GM23338 (cell line): ENCODE results near the gene RNF5. TPM values are rescaled to one million over a fixed set of nuclear protein-coding genes. Genes with fewer than 3 reads are reported as not detected.

ENCODE experiments used
- ATAC-seq: fragments of 200-7000 bp; cut with Tn5 transposase; 3 replicates; pipeline ENCODE4 v1.9.1; 2020
- DNase-seq: peaks from one replicate; pipeline ENCODE4 v3.0.0-alpha.2; 2015; ENCODE audit warnings: low spot score
- H2AFZ ChIP-seq: fragments of 200-600 bp; sonication (generic); 2 replicates; pipeline ENCODE4 v1.8.0; 2016; ENCODE audit warnings: antibody characterized with exemption, mild to moderate bottlenecking, moderate library complexity
- H3F3A ChIP-seq: fragments of 200-600 bp; sonication (generic); replicated peaks from 2 replicates; pipeline ENCODE4 v1.8.0; 2017; ENCODE audit warnings: antibody characterized with exemption, mixed run types, low read depth
- H3K27ac ChIP-seq: fragments of 200-600 bp; sonication (generic); 2 replicates; pipeline ENCODE4 v1.6.1; 2016; ENCODE audit warnings: low read depth
- H3K27me3 ChIP-seq: fragments of 200-600 bp; sonication (generic); 2 replicates; pipeline ENCODE4 v1.8.0; 2016; ENCODE audit warnings: mild to moderate bottlenecking, mixed run types, moderate library complexity; ENCODE audit not compliant: insufficient read depth
- H3K36me3 ChIP-seq: fragments of 200-600 bp; sonication (generic); 2 replicates; pipeline ENCODE4 v1.8.0; 2016; ENCODE audit warnings: mild to moderate bottlenecking; ENCODE audit not compliant: insufficient read depth
- H3K4me1 ChIP-seq: fragments of 200-600 bp; sonication (generic); 2 replicates; pipeline ENCODE4 v1.8.0; 2016; ENCODE audit warnings: mild to moderate bottlenecking, moderate library complexity; ENCODE audit not compliant: insufficient read depth
- H3K4me2 ChIP-seq: fragments of 200-600 bp; sonication (generic); 2 replicates; pipeline ENCODE4 v1.7.1; 2017; ENCODE audit warnings: mixed run types
- H3K4me3 ChIP-seq: fragments of 200-600 bp; sonication (generic); 2 replicates; pipeline ENCODE4 v1.6.1; 2016; ENCODE audit warnings: mixed run types
- H3K79me2 ChIP-seq: fragments of 200-600 bp; sonication (generic); replicated peaks from 2 replicates; pipeline ENCODE4 v1.8.0; 2017; ENCODE audit warnings: mild to moderate bottlenecking; ENCODE audit not compliant: insufficient read depth
- H3K9me2 ChIP-seq: fragments of 200-600 bp; sonication (generic); 2 replicates; pipeline ENCODE4 v1.8.0; 2017; ENCODE audit not compliant: insufficient read depth
- H4K20me1 ChIP-seq: fragments of 200-600 bp; sonication (generic); replicated peaks from 2 replicates; pipeline ENCODE4 v1.8.0; 2017; ENCODE audit warnings: mild to moderate bottlenecking; ENCODE audit not compliant: insufficient read depth
- H3K27ac Mint-ChIP-seq: 2 replicates; pipeline ENCODE4 v1.8.0; 2020; ENCODE audit warnings: inconsistent platforms, mild to moderate bottlenecking, moderate library complexity, mixed read lengths
- H3K27me3 Mint-ChIP-seq: 3 replicates; pipeline ENCODE4 v1.8.0; 2022; ENCODE audit warnings: low read depth, mild to moderate bottlenecking, moderate library complexity, mixed read lengths, inconsistent platforms; ENCODE audit not compliant: insufficient read depth, poor library complexity
- H3K36me3 Mint-ChIP-seq: 3 replicates; pipeline ENCODE4 v1.8.0; 2021; ENCODE audit warnings: low read depth, mild to moderate bottlenecking, inconsistent platforms, moderate library complexity, mixed read lengths
- H3K4me1 Mint-ChIP-seq: 3 replicates; pipeline ENCODE4 v1.8.0; 2020; ENCODE audit warnings: mild to moderate bottlenecking, inconsistent platforms, mixed read lengths
- H3K4me3 Mint-ChIP-seq: 3 replicates; pipeline ENCODE4 v1.8.0; 2021; ENCODE audit warnings: moderate library complexity, mild to moderate bottlenecking, inconsistent platforms, mixed read lengths
- H3K9me3 Mint-ChIP-seq: 3 replicates; pipeline ENCODE4 v1.8.0; 2020; ENCODE audit warnings: moderate library complexity, mild to moderate bottlenecking, inconsistent platforms, mixed read lengths
- CREB1 ChIP-seq: fragments of 250-450 bp; sonication (Bioruptor Pico); IDR thresholded peaks from 2 replicates; pipeline ENCODE4 v1.5.0; 2020; ENCODE audit warnings: low read depth, mild to moderate bottlenecking, moderate library complexity
- EZH2 ChIP-seq: fragments of 200-600 bp; sonication (generic); IDR thresholded peaks from one replicate; pipeline ENCODE4 v1.8.0; 2017; ENCODE audit warnings: antibody characterized with exemption, mild to moderate bottlenecking, low read depth; ENCODE audit not compliant: unreplicated experiment
- EZH2phosphoT487 ChIP-seq: fragments of 200-600 bp; sonication (generic); IDR thresholded peaks from one replicate; pipeline ENCODE4 v1.8.1; 2018; ENCODE audit warnings: antibody characterized with exemption; ENCODE audit not compliant: unreplicated experiment
- JUNB ChIP-seq: IDR thresholded peaks from one replicate; pipeline ENCODE4 v1.6.1; 2016; ENCODE audit warnings: antibody characterized with exemption; ENCODE audit not compliant: unreplicated experiment
- NANOG ChIP-seq: IDR thresholded peaks from 2 replicates; pipeline ENCODE4 v1.6.1; 2016; ENCODE audit warnings: antibody characterized with exemption, borderline replicate concordance
- POLR2AphosphoS5 ChIP-seq: IDR thresholded peaks from 2 replicates; pipeline ENCODE4 v1.6.1; 2016; ENCODE audit warnings: antibody characterized with exemption, low read depth
- REST ChIP-seq: IDR thresholded peaks from one replicate; pipeline ENCODE4 v1.6.1; 2018; ENCODE audit warnings: antibody characterized with exemption; ENCODE audit not compliant: unreplicated experiment
- STAT1 ChIP-seq: IDR thresholded peaks from one replicate; pipeline ENCODE4 v1.6.1; 2016; ENCODE audit warnings: antibody characterized with exemption; ENCODE audit not compliant: unreplicated experiment
- ZNF331 ChIP-seq: fragments of 250-450 bp; sonication (Bioruptor Pico); IDR thresholded peaks from 2 replicates; pipeline ENCODE4 v1.5.0; 2020; ENCODE audit warnings: low read depth, mild to moderate bottlenecking, moderate library complexity
- polyA plus RNA-seq: library from polyadenylated mRNA; unstranded; fragments of >200 nt; fragmentation: Nextera tagmentation; extraction: Ambion mirVana; gene quantifications from 2 replicates; pipeline ENCODE4 v1.2.1, GENCODE V29; 2016
- total RNA-seq: library from RNA; depleted of rRNA; stranded (reverse); fragments of >200 nt; shearing (Covaris generic); gene quantifications from 2 replicates; pipeline ENCODE4 v1.2.3, GENCODE V29; 2014
- TF ChIP-seq, protein P1 (sequence below): fragments of 250-450 bp; sonication (Bioruptor Pico); IDR thresholded peaks from 2 replicates; pipeline ENCODE4 v1.5.0; 2020; ENCODE audit warnings: mild to moderate bottlenecking, moderate library complexity

RNF5 gene
- total and polyA plus RNA-seq, 2 experiments from 2014 or later: 119 to 164 TPM

DNA sequence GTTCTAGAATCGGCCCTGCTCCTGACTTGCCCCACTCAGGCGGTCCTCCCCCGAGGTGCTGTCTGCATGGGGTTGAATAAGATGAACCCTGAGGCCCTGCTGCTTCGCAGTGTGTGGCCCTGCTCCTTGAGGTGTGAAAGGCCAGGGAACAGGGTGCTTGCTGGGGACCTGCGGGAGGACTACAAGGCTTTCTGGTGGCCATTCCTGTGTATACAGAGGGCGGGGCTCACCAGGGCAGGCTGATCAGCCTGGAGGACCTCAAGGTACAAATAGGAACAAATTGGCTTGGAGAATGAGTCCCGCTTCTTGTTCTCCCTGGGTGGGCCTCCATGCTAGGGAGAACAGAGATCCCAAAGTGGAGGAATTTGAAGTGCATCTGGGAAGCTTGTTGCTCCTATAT lies 40.0 kb downstream of the RNF5 start:
- H3K4me2 ChIP-seq: no peak overlapping the region
- Mint-ChIP-seq H3K9me3 (no peaks in the 10 kb centered on the region; the same call in 2 of the 3 replicates), H3K36me3 (no peaks in the 10 kb centered on the region), H3K27ac (no peak overlapping the region), H3K27me3 (peaks cover 13% of the 10 kb centered on the region), H3K4me3 (no peak overlapping the region), H3K4me1 (no peaks in the 10 kb centered on the region)
- DNase-seq (no peak), ATAC-seq (no peak)
- TF ChIP-seq ZNF331 (CRISPR knock-in tag): no peak
- TF ChIP-seq POLR2AphosphoS5: no peak
- no peak for TF ChIP-seq NANOG
- no peak for TF ChIP-seq EZH2phosphoT487
- TF ChIP-seq REST: no peak
- TF ChIP-seq CREB1 (CRISPR knock-in tag): no peak
- no peak for TF ChIP-seq STAT1
- H3K9me2 ChIP-seq: 0 out of 2 replicates have a peak, but pooled peaks cover 3% of the 10 kb centered on the region
- H2AFZ ChIP-seq: no peak overlapping the region
- no peaks in the 10 kb centered on the region for H4K20me1 ChIP-seq
- H3K27ac ChIP-seq: no peak overlapping the region
- no peaks in the 10 kb centered on the region for H3K27me3 ChIP-seq
- no peak overlapping the region for H3K4me3 ChIP-seq
- H3K4me1 ChIP-seq: no peaks in the 10 kb centered on the region
- no peaks in the 10 kb centered on the region for H3K79me2 ChIP-seq
- no peaks in the 10 kb centered on the region for H3F3A ChIP-seq
- H3K36me3 ChIP-seq: no peaks in the 10 kb centered on the region

- Histone ChIP-seq H3K27me3 (no peaks in the 10 kb centered on the region), H4K20me1 (no peaks in the 10 kb centered on the region), H3K79me2 (no peaks in the 10 kb centered on the region), H3K36me3 (no peaks in the 10 kb centered on the region), H3F3A (no peaks in the 10 kb centered on the region), H3K4me2 (no peak overlapping the region), H3K4me3 (no peak overlapping the region), H3K9me2 (0 out of 2 replicates have a peak, but pooled peaks cover 3% of the 10 kb centered on the region), H2AFZ (no peak overlapping the region), H3K27ac (no peak overlapping the region), H3K4me1 (no peaks in the 10 kb centered on the region)
- ATAC-seq (no peak), DNase-seq (no peak)
- Mint-ChIP-seq H3K27me3 (peaks cover 13% of the 10 kb centered on the region), H3K36me3 (no peaks in the 10 kb centered on the region), H3K4me3 (no peak overlapping the region), H3K4me1 (peaks cover 12% of the 10 kb centered on the region; the same call in 2 of the 3 replicates), H3K9me3 (no peaks in the 10 kb centered on the region; the same call in 2 of the 3 replicates), H3K27ac (no peak overlapping the region)
- no peak for TF ChIP-seq JUNB
- TF ChIP-seq ZNF331 (CRISPR knock-in tag): no peak
- no peak for TF ChIP-seq NANOG
- TF ChIP-seq, protein P1, sequence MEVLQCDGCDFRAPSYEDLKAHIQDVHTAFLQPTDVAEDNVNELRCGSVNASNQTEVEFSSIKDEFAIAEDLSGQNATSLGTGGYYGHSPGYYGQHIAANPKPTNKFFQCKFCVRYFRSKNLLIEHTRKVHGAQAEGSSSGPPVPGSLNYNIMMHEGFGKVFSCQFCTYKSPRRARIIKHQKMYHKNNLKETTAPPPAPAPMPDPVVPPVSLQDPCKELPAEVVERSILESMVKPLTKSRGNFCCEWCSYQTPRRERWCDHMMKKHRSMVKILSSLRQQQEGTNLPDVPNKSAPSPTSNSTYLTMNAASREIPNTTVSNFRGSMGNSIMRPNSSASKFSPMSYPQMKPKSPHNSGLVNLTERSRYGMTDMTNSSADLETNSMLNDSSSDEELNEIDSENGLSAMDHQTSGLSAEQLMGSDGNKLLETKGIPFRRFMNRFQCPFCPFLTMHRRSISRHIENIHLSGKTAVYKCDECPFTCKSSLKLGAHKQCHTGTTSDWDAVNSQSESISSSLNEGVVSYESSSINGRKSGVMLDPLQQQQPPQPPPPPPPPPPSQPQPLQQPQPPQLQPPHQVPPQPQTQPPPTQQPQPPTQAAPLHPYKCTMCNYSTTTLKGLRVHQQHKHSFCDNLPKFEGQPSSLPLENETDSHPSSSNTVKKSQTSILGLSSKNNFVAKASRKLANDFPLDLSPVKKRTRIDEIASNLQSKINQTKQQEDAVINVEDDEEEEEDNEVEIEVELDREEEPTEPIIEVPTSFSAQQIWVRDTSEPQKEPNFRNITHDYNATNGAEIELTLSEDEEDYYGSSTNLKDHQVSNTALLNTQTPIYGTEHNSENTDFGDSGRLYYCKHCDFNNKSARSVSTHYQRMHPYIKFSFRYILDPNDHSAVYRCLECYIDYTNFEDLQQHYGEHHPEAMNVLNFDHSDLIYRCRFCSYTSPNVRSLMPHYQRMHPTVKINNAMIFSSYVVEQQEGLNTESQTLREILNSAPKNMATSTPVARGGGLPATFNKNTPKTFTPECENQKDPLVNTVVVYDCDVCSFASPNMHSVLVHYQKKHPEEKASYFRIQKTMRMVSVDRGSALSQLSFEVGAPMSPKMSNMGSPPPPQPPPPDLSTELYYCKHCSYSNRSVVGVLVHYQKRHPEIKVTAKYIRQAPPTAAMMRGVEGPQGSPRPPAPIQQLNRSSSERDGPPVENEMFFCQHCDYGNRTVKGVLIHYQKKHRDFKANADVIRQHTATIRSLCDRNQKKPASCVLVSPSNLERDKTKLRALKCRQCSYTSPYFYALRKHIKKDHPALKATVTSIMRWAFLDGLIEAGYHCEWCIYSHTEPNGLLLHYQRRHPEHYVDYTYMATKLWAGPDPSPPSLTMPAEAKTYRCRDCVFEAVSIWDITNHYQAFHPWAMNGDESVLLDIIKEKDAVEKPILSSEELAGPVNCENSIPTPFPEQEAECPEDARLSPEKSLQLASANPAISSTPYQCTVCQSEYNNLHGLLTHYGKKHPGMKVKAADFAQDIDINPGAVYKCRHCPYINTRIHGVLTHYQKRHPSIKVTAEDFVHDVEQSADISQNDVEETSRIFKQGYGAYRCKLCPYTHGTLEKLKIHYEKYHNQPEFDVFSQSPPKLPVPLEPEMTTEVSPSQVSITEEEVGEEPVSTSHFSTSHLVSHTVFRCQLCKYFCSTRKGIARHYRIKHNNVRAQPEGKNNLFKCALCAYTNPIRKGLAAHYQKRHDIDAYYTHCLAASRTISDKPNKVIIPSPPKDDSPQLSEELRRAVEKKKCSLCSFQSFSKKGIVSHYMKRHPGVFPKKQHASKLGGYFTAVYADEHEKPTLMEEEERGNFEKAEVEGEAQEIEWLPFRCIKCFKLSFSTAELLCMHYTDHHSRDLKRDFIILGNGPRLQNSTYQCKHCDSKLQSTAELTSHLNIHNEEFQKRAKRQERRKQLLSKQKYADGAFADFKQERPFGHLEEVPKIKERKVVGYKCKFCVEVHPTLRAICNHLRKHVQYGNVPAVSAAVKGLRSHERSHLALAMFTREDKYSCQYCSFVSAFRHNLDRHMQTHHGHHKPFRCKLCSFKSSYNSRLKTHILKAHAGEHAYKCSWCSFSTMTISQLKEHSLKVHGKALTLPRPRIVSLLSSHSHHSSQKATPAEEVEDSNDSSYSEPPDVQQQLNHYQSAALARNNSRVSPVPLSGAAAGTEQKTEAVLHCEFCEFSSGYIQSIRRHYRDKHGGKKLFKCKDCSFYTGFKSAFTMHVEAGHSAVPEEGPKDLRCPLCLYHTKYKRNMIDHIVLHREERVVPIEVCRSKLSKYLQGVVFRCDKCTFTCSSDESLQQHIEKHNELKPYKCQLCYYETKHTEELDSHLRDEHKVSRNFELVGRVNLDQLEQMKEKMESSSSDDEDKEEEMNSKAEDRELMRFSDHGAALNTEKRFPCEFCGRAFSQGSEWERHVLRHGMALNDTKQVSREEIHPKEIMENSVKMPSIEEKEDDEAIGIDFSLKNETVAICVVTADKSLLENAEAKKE (CRISPR knock-in tag): no peak
- no peak for TF ChIP-seq STAT1
- TF ChIP-seq EZH2: no peak
Observed at GRCh38 chr6:32220021-32220420, 41.8 kb downstream of the RNF5 start.
